Aorta (tissue), 5 donors: ENCODE data around the gene PTGDS. TPM values are rescaled to one million over a fixed set of nuclear protein-coding genes. Genes with fewer than 3 reads are reported as not detected.

Source experiments
- ATAC-seq: fragments of 200-7000 bp; cut with Tn5 transposase; one replicate; pipeline ENCODE4 v1.9.1; 2022; ENCODE audit warnings: moderate library complexity; ENCODE audit not compliant: low FRiP score
- DNase-seq, 2 donors: peaks; one replicate each; pipeline ENCODE4 v3.0.0-alpha.2; 2020
- H3K27ac ChIP-seq, 2 donors: one replicate each; pipeline ENCODE4 v1.5.1; 2013; ENCODE audit warnings: low read length in 2 of 2, mild to moderate bottlenecking in 2 of 2, moderate library complexity in 2 of 2, control low read depth in 1 of 2, inconsistent platforms in 1 of 2, low read depth in 1 of 2
- H3K27me3 ChIP-seq, 2 donors: one replicate each; pipeline ENCODE4 v1.6.1; 2013; ENCODE audit warnings: control low read depth in 1 of 2, low read length in 1 of 2, mild to moderate bottlenecking in 1 of 2, moderate library complexity in 1 of 2; ENCODE audit not compliant: insufficient read depth in 2 of 2, control insufficient read depth in 1 of 2
- H3K36me3 ChIP-seq, 2 donors: one replicate each; pipeline ENCODE4 v1.6.1; 2013; ENCODE audit warnings: control low read depth in 1 of 2, low read length in 1 of 2, mild to moderate bottlenecking in 1 of 2; ENCODE audit not compliant: insufficient read depth in 2 of 2, control insufficient read depth in 1 of 2
- H3K4me1 ChIP-seq, 2 donors: one replicate each; pipeline ENCODE4 v1.6.1; 2013; ENCODE audit warnings: low read length in 2 of 2, control low read depth in 1 of 2, mild to moderate bottlenecking in 1 of 2, moderate library complexity in 1 of 2; ENCODE audit not compliant: insufficient read depth in 2 of 2, control insufficient read depth in 1 of 2
- H3K4me3 ChIP-seq, 2 donors: one replicate each; pipeline ENCODE4 v1.5.1; 2013; ENCODE audit warnings: low read length in 2 of 2, control low read depth in 1 of 2, mild to moderate bottlenecking in 1 of 2
- H3K9me3 ChIP-seq: one replicate; pipeline ENCODE4 v1.6.1; 2013; ENCODE audit warnings: mild to moderate bottlenecking, low read length; ENCODE audit not compliant: control insufficient read depth
- WGBS, 2 donors: extraction: QIAGEN DNeasy Blood & Tissue Kit; methylation state at CpG; one replicate each; pipeline ENCODE4 v1.1.7; 2013; 5-methylcytosine and 5-hydroxymethylcytosine counted together
- intact Hi-C, 2 donors: fragments of 100-400 bp; cut with DNase I; formaldehyde crosslinking; loops; one replicate each; pipeline versions ENCODE4 v1.14.2 to v1.15.0; 2022
- polyA plus RNA-seq, 2 donors: library from polyadenylated mRNA; stranded (reverse); fragments of 200-250 nt; gene quantifications; one replicate each; pipeline ENCODE4 v1.2.3, GENCODE V29; 2013
- total RNA-seq, 2 donors: library from RNA; stranded (reverse); fragmentation: NEBNext Ultra II Directional; extraction: Animal tissue kit (Norgen Biotek cat#: 25700); gene quantifications; one replicate each; pipeline ENCODE4 v1.2.1, GENCODE V29; 2021
- donor health status: healthy with polysubstance abuse.
- donor health status: Bipolar disorder and iron deficiency.
- donor health status: DM: no; HTN: no; CAD: no.
- donor health status: DM: no; HTN: no; CAD: no.
- donor health status: DM: yes; HTN: yes; CAD: no.

The PTGDS gene
- total and polyA plus RNA-seq, 4 donors: 12.2 to 145 (median 71.0) TPM

GRCh38 chr9:136954270-136955083, 22.8 kb upstream of the PTGDS start:
- intact Hi-C loops: loop anchor here in 1 of 2 donors (2.0 to 5.0 kb wide), 2 partner anchors 42 to 78 kb away; partner anchors contain the start of genes CLIC3 and FUT7
- Histone ChIP-seq H3K27me3 (no peaks in the 10 kb centered on the region), H3K4me1 (no peaks in the 10 kb centered on the region), H3K36me3 (no peaks in the 10 kb centered on the region), H3K27ac (no peak overlapping the region), H3K4me3 (no peak overlapping the region), H3K9me3 (no peaks in the 10 kb centered on the region)
- no peak for DNase-seq
- WGBS, 2 donors: 87 to 92% methylated on average over 24 to 25 of the region's 25 CpGs
- no peak for ATAC-seq

DNA sequence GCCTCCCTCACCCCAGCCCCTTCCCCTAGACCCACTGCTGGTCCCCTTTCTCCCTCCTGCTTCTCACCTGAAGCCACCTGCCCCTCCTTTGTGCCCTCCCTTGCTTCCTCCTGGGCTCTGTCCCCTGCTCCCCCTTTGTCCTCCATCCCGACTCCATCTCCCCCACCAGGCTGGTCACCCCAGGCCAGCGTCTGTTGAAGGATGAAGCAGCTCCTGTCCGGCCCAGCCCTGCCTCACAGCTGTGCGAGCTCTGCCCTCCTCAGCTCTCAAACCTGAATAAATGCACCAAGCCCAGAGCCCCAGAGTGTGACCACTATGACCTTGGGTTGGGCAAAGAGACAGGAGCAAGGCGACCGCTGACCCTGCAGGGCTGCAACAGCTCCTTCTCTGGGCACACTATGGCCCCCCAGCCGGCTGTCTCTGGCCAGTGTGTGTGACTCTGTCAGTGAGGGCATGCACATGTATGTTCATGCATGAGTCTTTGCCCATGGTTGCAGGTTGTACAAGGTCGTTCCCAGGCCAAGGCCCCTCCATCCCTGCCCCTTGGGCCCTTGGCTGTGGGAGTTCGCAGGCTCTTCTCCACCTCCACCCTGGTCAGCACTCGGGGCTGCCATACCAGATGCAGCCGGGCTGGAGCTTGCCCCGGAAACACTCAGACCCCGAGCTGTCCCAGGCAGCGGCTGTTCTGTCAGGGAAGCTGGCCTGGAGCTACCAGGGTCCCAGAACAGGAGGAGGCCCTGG, 21.9 kb upstream of the PTGDS start:
- DNase-seq: no peak
- Histone ChIP-seq H3K27me3 (no peaks in the 10 kb centered on the region), H3K36me3 (no peaks in the 10 kb centered on the region), H3K4me3 (no peak overlapping the region), H3K4me1 (no peaks in the 10 kb centered on the region), H3K27ac (no peak overlapping the region), H3K9me3 (no peaks in the 10 kb centered on the region)
- no peak for ATAC-seq
- WGBS, 2 donors: 90 to 91% methylated on average over 14 of the region's 14 CpGs
- intact Hi-C loops: loop anchor here in 1 of 2 donors (2.0 kb wide), 1 partner anchor 41 kb away; the partner anchor contains the start of gene CLIC3

- Histone ChIP-seq H3K36me3 (no peaks in the 10 kb centered on the region), H3K27ac (no peak overlapping the region), H3K27me3 (no peaks in the 10 kb centered on the region), H3K4me1 (no peaks in the 10 kb centered on the region), H3K4me3 (no peak overlapping the region), H3K9me3 (no peaks in the 10 kb centered on the region)
- 97 to 98% methylated on average over 9 of the region's 9 CpGs for WGBS, 2 donors
- DNase-seq (no peak), ATAC-seq (no peak)
- intact Hi-C loops: loop anchor here in 1 of 2 donors (2.0 kb wide), 1 partner anchor 41 kb away; the partner anchor contains the start of gene CLIC3
Measured at GRCh38 chr9:136955943-136956335, 21.4 kb upstream of the PTGDS start.

GRCh38 chr9:136956604-136957003, 20.7 kb upstream of the PTGDS start:
- intact Hi-C loops: no loop called here
- H3K36me3 ChIP-seq: no peaks in the 10 kb centered on the region
- DNase-seq: no peak
- H3K27ac ChIP-seq: no peak overlapping the region
- ATAC-seq: no peak
- no peak overlapping the region for H3K4me3 ChIP-seq
- 96 to 100% methylated on average over 4 of the region's 4 CpGs for WGBS, 2 donors
- H3K4me1 ChIP-seq: no peaks in the 10 kb centered on the region
- H3K9me3 ChIP-seq: no peaks in the 10 kb centered on the region
- no peaks in the 10 kb centered on the region for H3K27me3 ChIP-seq

- ATAC-seq (no peak), DNase-seq (no peak)
- no peak overlapping the region for H3K4me3 ChIP-seq
- no peaks in the 10 kb centered on the region for H3K36me3 ChIP-seq
- no peak overlapping the region for H3K27ac ChIP-seq
- no peaks in the 10 kb centered on the region for H3K27me3 ChIP-seq
- H3K4me1 ChIP-seq: no peaks in the 10 kb centered on the region
- WGBS, 2 donors: 100% methylated on average over 1 of the region's 1 CpG
- intact Hi-C loops: no loop called here
- no peaks in the 10 kb centered on the region for H3K9me3 ChIP-seq
Measured at GRCh38 chr9:136957461-136957860, 19.8 kb upstream of the PTGDS start.

DNA sequence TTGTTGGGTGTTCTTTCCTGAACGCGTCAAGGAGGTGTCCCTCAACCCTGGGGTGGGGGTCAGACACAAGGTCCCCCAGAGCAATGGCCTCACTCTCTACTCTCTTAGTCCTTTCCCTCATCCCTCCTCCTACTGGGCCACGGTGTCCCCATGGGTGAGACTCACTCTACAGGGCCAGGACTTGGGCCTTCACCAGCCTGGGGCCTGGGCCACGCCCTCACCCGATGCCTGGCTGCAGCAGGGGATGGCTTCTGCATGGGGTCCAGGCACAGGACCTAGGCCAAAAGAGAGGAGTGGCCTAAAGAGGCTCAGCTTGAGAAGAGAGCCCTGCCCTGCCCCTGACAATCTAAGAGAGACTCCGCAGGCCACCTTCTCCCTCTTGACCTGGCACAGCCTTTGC, 19.4 kb upstream of the PTGDS start:
- intact Hi-C loops: no loop called here
- no peaks in the 10 kb centered on the region for H3K27me3 ChIP-seq
- no peaks in the 10 kb centered on the region for H3K9me3 ChIP-seq
- no peak overlapping the region for H3K27ac ChIP-seq
- no peak for DNase-seq
- no peaks in the 10 kb centered on the region for H3K4me1 ChIP-seq
- no peak for ATAC-seq
- H3K36me3 ChIP-seq: no peaks in the 10 kb centered on the region
- 92 to 95% methylated on average over 6 of the region's 6 CpGs for WGBS, 2 donors
- no peak overlapping the region for H3K4me3 ChIP-seq

GRCh38 chr9:136958473-136958872, 18.8 kb upstream of the PTGDS start:
- intact Hi-C loops: no loop called here
- no peak overlapping the region for H3K4me3 ChIP-seq
- 90 to 98% methylated on average over 7 of the region's 7 CpGs for WGBS, 2 donors
- no peaks in the 10 kb centered on the region for H3K36me3 ChIP-seq
- H3K4me1 ChIP-seq: no peaks in the 10 kb centered on the region
- no peak overlapping the region for H3K27ac ChIP-seq
- no peaks in the 10 kb centered on the region for H3K9me3 ChIP-seq
- H3K27me3 ChIP-seq: no peaks in the 10 kb centered on the region
- no peak for ATAC-seq
- DNase-seq: no peak

DNA sequence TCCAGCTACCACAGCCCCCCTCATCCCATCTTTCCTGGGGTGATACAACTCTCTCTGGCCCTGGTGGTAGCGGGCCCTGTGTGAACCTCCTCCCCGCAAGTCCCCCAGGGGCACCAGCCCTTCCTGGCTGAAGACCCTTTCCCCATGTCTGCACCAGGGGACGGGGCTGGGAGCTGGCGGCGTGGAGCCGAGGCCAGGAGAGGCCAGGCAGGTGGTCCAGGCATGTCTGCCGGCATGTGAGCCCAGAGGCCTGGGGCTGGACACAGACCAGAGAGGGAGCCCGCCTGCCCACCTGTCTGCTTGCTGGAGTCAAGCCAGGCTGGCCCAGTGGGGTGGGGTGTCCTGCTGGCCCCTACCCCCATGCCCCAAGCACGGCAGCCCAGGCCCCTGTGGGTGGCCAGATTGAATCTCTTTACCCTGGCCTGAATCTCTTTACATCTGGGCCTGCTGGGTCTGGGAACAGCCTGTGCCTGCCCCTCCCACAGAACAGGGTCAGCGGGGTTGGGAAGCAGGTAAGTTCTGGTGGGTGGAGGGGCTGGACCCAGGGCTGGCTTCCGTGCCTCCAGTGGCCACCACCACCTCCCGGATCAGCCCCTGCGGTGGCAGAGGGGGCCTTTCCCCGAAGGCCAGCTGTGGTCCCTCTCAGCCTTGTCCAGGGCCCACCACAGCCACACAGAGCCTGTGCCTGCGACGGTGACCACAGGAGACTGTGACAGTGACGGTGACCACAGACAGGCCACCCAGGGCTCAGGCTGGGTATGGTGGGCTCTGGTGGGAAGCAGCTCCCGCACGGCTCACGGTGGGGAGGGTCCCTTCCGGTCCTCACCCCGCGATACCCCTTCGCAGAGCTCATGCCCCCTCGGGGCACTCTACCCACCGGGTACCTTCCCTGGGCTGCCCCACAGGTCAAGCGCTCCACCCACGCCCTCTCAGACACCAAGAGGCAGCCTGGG, 18.1 kb upstream of the PTGDS start:
- no peak for DNase-seq
- intact Hi-C loops: no loop called here
- Histone ChIP-seq H3K9me3 (no peaks in the 10 kb centered on the region), H3K4me1 (no peaks in the 10 kb centered on the region), H3K27me3 (no peaks in the 10 kb centered on the region), H3K4me3 (no peak overlapping the region), H3K27ac (no peak overlapping the region), H3K36me3 (no peaks in the 10 kb centered on the region)
- ATAC-seq: no peak
- 93 to 94% methylated on average over 27 to 28 of the region's 28 CpGs for WGBS, 2 donors
